A204.1 (cell line): ENCODE data around the gene CHRNB1.

Experiments
- FAIRE-seq: peaks from 2 replicates; lab custom pipeline; 2012; peaks lifted over from hg19 to GRCh38; lab: Jason Lieb, UNC

The CHRNB1 gene, protein sequence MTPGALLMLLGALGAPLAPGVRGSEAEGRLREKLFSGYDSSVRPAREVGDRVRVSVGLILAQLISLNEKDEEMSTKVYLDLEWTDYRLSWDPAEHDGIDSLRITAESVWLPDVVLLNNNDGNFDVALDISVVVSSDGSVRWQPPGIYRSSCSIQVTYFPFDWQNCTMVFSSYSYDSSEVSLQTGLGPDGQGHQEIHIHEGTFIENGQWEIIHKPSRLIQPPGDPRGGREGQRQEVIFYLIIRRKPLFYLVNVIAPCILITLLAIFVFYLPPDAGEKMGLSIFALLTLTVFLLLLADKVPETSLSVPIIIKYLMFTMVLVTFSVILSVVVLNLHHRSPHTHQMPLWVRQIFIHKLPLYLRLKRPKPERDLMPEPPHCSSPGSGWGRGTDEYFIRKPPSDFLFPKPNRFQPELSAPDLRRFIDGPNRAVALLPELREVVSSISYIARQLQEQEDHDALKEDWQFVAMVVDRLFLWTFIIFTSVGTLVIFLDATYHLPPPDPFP

DNA sequence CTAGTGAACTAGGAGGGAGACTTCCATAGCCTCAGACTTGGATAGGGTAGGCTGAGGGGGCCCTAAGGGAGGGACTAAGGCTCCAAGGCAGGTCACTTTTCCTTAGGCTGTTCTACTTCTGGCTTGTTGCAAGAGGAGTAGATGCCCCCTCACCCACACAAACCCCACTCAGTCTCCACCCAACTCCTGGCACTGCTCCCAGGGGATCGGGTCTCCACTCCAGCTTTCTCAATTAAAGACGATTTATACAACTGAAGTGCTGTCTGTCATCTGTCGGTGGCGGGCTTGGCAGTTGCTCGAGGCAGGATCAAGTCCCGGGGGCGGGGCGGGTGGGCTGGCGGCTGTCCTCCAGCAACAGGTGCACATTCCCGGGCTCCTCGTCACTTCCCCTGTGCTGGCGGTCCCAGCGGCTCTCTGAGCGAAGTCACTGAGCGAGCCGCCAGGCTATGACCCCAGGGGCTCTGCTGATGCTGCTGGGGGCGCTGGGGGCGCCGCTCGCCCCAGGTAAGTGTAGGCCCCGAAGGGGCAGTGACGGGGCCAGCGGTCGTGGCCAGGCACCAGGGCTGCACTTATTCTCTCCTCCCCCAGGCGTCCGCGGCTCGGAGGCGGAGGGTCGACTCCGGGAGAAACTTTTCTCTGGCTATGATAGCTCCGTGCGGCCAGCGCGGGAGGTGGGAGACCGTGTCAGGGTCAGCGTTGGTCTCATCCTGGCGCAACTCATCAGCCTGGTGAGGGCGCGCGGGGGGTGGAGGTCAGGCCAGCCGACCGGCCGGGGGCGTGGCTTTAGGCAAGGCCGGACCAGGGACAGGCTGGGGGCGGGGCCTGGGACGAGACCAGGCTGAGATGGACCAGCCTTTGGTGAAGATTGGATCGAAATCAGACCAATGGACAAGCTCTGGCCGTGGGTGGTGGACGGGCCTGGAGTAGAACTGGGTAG lies at the start of gene CHRNB1:
Gene CHRNB1 (plus strand): TSS at position 380 of the 937 bp plus-strand sequence. CDS start 67 bp downstream, at position 447.
- FAIRE-seq: no peak

DNA sequence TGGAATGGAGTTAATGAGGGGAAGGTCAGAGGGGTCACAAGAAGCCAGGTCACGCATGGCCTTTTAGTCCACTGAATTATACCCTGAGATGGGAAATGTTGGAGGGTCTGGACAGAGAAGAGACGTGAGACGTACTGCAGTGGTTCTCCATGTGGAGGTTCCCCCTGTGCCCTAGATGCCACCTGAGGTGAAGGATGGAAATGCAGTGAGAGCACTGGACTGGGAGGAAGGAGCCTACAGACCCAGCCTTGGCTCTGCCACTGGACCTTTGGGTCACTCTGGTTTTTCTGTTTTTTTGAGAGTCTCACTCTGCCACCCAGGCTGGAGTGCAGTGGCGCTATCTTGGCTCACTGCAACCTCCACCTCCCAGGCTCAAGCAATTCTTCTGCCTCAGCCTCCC lies 48.7 kb upstream of the CHRNB1 start:
- FAIRE-seq: no peak

DNA sequence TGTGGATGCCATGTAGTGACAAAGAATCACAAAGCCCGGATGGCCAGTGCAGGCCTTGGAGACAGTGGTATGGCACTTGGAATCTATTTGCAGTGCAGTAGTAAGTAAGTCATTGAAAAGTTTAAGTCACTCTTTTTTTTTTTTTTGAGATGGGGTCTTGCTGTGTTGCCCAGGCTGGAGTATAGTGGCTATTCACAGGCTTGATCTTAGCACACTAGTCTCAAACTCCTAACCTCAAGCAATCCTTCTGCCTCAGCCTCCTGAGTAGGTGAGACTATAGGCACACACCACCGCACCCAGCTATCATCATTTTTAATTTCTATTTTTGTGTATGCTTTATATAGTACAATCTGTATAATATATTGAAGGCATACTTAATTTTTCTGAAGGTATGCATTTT lies 46.2 kb upstream of the CHRNB1 start:
- FAIRE-seq: no peak

DNA sequence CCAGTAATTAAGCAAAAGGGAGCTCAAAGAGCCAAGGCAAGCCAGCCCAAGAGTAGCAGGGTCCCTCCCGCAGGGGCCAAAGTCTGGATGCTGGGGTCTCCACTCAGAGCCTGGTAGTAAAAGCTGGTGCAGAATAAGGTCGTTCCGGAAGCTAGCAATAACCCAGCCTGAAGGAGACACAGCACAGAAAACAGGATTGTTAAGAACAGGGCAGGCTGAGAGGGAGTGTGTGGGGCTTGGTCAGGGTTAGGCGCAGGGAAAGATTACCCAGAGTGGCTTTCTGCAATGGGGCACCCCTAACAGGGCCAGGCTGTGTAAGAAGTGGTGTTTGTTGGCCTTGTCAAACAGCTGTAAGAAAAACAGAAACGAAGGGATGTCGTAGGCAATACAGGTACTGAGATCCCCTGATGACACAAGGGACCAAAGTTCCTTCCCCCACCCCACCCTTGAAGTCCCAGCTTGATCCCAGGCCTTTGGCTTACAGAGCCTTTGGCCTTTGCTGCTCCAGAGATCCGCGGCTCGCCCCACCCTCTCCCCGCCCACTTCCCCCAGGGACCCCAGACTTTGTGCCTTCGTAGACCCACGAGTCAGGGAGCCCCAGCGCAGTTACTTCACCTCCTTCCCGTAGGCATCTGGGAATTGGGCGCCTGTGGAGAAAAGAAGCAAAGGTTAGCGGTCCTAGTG lies 41.7 kb upstream of the CHRNB1 start:
- no peak for FAIRE-seq

DNA sequence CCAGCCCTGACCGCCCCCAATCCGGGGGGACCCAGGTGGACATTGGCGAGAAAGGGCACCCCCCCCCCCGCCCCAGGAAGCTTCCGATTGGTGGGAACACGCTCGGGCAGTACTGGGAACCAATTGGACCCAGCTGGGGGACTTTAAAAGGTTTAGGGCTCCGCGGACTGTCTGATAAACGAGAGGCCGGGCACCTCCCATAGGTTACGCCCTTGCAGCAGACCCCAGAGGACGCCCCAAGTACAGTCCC lies 41.2 kb upstream of the CHRNB1 start:
- no peak for FAIRE-seq

DNA sequence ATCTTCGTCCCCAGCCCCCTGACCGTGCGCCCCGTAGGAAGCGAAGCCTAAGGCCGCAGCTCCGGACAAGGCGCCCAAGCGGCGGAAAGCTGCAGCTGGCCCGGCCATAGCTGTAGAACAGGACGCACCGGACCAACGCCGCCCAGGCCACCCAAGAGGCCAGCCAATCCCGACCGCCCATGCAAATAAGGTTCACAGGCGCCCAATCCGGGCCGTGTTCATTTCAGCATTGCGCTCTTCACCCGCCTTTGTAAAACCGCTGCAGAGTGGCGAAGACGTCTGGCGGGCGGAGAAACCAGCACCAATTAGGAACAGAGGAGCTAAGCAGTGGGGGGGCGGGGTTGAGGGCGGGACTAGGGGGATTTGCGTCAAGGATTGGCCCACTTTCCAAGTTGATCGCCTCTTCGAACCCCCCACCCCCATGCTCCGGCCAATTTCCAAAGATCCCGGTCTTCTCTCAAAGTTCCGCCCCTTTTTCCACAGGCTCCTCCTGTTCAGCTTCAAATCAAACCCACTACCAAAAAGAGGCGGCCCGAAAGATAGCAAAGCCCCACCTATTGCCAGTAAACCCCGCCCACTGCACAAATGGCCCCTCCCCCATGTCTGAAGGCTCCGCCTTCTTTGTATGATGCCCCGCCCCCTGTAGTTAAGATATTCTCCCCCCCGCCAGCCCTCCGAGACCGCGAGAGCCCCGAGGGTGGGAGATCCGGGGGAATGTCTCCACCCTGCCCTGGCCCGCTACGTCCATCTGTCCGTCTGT lies 40.7 kb upstream of the CHRNB1 start, which contains the start of gene TMEM256:
Gene TMEM256 (minus strand): TSS at position 121 of the 760 bp plus-strand sequence. CDS start 13 bp downstream, at position 108.
- FAIRE-seq: peak; percentile 99

DNA sequence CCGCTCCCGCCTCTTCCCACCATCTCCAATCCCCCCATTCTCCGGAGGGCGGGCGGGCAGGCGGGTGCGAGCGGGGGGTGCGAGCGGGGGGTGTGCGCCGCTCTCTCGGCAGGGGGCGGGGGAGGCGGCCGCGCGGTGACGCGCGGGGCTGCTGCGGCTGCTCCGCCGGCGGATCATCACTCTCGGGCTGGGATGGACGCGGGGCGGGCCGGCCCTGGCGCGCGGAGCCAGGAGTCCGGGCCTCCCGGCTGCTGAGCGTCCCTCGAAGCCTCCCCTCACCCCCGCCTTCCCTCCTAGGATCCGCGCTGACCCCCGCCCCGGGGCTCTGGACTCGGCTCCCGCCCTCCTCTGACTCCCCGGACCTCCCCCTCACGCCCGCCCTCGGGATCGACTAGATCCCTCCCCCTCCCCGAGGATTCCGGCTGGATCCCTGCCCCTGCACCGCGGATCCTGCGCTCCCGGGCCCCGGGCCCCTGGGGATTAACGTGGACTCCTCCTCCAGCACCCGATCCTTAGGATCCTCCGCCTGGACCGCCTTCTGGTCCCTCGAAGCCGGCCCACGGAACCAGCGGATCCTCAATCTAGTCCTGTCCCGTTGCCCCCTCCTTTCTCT lies 40.0 kb upstream of the CHRNB1 start:
- FAIRE-seq: no peak

DNA sequence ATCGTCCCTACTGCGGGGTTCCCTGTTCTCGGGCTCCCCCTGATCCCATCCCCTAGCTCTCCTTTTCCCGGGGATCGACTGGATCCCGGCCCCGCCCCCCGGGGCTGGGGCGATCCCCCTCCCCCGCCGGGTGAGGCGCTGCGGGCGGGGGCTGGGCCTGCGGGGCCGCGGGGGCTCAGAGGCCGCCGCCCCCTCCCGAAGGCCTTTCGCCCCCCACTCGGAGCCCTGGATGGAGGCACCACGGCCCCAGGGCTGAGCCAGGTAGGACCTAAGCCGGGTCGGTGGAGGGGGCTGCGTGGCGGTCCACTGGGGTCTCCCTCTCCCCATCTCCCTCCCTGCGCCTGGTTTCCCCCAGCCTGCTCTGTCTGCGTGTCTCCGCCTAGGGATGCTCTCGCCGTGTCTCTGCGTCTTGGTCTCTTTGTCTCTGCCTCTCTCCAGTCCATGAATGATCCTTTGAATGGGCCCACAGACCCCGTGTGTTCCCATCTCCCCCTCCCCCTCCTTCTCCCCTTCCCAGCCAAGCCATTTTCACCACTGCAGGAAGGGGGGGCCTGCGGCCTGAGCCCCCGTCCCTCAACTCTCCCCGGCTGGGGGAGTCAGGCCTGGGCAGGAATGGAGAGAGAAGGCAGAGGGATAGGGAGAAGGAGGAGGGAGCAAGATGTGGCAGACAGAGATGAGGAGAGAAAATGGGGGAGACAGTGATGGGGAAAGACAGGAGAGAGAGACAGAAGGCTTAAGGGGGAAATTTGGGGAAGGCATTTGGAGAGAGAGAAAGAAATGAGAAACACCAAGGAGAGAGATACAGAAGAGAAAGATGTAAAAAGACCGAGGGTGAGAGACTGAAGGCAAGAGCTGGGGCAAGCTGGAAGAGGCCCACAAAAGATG lies 39.3 kb upstream of the CHRNB1 start:
- FAIRE-seq: no peak

DNA sequence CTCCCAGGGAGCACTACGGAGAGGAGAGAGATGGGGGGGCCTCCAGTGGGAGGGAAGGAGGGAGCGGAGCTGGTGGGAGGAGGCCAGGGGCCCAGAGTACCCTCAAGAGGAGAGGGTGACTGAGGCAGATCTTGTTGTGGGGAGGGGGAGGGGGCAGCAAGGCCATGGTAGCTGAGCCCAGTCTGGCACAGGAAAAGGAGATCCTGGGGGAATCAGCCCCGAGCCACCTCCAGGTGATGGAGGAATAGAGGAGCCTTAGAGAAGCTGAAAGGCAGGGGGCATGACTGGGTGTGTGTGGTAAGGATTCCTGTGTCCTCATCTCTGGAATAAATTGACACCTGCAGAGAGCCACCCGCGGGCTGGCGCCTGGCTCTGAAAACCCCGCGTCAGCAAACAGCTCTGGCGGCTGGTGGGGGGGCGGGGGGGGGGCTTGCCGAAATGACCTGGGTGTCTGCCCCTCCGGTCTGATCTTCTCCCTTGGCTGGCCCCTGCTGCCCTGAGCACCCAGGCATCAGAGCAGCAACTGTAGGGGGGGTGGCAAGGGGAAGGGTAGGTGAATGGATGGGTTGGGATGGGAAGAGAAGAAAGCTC lies 38.5 kb upstream of the CHRNB1 start:
- no peak for FAIRE-seq

DNA sequence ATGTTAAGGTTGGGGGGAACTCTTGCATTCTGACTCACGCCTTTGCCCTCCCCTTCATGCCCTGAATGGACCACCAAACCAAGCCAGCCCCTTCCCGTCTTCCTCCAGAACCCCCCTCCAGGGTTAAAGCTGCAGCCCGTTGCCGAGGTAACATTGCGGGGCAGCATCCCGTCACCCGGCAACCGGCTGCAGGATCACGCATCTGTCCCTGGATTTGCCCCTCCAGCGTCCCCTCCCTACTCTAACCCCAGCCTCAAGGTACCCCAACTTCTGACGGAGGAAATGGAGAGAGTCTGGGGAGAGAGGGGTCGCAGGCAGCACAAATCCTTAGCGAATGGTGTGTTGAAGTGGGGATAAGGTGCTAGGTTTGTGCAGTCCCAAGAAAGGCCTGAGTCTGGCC lies 37.8 kb upstream of the CHRNB1 start:
- FAIRE-seq: no peak

DNA sequence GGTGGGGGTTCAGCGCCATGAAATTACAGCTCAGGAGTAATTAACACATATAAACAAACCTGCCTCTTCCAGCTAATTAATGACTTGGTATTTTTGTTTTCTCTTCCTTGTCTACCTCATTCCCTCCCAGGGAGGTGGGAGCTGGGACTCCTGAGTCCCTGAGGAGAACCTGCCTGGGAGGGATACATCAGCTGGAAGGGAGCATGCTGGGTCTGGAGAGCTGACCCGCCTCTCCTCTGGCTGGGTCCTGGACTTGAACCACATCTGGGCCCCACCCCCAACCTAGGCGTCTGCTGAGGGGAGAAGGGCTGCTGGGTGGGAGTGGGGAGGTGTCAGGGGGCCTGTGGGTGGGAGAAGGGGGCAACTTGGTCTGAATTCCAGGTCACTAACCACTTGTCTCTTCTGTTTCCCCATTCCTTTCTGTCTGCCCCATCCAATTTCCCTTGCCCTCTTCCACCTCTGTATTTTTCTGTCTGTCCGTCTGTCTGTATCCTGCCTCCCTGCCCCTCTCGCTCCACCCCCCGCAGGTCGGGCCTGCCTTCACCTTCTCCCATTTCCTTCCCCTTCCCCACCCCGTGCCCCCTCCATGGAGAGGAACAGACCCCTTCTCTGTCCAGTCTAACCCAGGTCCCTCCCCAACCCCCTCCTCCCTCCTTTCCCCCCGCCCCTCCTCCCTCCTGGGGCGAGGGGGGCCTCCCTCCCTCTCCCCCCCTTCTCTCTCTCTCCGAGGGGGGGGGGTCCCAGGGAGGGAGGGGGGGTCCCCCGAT lies 37.2 kb upstream of the CHRNB1 start, which contains the start of gene NLGN2:
Gene NLGN2 (plus strand): TSS at position 361 of the 767 bp plus-strand sequence. CDS start 411 bp downstream, outside the sequence.
- no peak for FAIRE-seq

DNA sequence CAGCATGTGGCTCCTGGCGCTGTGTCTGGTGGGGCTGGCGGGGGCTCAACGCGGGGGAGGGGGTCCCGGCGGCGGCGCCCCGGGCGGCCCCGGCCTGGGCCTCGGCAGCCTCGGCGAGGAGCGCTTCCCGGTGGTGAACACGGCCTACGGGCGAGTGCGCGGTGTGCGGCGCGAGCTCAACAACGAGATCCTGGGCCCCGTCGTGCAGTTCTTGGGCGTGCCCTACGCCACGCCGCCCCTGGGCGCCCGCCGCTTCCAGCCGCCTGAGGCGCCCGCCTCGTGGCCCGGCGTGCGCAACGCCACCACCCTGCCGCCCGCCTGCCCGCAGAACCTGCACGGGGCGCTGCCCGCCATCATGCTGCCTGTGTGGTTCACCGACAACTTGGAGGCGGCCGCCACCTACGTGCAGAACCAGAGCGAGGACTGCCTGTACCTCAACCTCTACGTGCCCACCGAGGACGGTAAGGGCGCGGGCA lies 36.6 kb upstream of the CHRNB1 start:
- FAIRE-seq: no peak

DNA sequence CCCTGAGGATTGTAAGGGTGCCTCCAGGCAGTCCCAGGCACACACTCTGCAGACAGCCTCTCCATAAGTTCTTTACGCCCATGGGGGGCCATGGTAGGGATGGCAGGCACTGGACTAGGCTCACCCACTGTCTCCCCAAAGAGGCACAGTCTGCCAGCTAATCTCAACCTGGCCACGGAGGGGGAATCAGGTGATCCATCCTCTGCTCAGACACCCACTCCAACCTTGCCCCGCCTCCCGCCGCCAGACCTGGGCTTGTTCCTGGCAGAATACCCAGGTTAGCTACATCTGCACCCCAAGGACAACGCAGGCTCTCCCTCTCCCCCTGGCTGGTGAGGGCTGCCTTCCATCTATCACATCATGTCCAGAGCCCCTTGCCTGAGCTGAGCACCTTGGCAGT lies 36.0 kb upstream of the CHRNB1 start:
- FAIRE-seq: no peak

DNA sequence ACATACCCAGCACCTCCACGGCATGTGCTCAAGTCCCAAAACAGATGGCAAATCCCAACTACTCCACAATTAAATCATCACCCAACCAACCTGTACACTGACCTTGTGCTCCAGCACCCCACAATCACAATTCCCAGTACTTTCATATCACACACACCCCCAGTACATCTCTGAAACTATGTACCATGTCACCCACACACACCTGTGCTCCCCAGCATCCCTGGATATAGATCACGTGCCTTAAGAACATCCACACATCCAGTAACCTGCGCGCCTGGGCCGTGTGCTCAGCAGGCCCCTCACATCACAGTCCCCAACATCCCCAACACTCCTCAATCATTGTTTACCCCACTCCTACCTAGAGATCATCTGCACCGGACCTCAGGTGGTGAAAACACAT lies 35.1 kb upstream of the CHRNB1 start:
- no peak for FAIRE-seq

DNA sequence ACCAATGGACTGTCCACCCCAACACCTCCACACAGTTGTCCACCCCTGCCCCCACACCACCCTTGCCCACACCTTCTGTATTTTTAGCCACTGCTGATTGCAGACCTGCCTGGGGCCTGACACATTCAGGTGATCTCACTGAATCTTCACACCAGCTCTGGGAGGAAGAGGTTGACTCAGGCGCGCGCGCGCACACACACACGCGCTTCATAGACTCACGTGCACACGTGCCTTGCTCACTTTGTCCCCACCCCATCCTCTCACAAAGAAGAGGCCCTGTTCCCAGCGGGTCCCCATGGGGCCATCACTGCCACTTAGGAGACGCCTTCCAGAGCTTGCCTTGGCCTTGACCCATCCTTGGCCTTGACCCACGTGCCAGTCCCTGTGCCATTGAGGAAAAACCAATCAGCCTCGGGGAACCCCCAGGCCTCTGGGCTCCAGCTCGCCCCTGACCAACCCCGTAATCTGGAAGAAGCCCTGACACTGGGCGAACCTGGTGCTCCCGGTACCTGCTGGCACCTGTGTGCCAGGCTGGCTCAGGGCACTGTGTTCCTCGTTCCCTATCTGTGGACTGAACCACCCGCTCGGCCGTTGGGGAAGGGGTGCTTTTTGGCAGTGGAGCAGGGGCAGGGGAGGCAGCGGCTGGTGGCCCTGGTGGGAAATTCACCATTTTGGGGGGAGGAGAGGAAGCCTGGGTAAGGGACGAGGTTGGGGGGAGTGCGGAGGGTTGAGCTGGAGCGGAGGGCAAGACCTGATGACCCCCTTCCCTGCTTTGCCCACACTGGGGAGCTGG lies 34.0 kb upstream of the CHRNB1 start:
- no peak for FAIRE-seq

DNA sequence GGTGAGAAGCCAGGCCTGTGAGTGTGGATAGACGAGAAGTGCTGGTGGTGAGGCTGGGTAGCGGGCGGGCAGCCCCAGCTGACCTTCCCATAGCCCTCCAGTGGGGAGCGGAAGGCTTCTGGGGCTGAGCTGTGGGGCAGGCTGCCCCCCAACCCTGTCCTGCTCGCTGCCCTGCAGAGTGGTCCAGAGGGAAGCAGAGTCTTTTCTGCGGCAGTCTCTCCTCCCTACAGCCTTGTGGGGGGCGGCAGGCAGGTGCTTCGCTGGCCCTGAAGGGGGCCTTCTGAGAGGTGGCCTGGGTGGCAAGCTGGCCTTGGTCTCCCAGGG lies 33.5 kb upstream of the CHRNB1 start:
- FAIRE-seq: no peak

DNA sequence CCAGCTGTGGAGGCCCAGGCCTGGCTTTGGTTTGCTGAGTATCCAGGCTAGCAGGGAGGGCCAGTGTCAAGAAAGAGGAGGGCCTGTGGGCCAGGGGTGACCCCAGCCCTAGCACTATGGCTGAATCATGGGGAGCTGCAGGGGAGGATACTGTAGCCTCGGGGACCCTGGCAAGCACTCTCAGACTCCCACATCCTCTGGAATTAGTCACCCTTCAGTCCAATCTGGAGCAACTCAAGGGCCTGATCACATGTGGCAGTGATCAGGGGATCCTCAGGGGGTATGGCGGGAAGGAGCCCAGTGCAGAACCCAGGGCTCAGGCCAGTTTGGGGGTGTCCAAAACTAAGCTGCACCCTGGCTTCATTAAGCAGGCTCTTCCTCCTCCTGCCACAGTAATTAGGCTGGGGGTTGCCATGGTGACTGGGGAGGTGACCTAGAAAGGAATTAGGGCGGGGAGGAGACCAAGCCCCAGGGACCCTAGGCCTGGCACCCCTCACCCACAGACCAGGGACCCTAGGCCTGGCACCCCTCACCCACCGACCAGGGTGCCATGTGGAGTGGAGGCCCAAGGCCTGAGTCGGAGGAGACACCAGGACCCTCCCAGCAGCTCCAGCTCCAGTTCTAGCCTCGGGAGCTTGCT lies 31.4 kb upstream of the CHRNB1 start:
- FAIRE-seq: no peak

DNA sequence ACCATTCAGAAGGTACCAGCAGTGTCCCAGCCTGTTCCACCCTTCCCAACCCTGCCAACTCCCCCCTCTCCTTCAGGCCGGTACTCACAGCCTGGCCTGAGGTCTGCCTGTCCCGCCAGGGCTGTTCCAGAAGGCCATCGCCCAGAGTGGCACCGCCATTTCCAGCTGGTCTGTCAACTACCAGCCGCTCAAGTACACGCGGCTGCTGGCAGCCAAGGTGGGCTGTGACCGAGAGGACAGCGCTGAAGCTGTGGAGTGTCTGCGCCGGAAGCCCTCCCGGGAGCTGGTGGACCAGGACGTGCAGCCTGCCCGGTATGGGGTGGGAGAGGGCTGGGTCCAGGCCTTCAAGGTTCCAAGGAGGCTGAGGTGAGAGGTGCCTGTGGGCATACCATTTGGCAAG lies 30.0 kb upstream of the CHRNB1 start:
- no peak for FAIRE-seq
